HG02678 (cell line): ENCODE results near the gene GNG13.
"Not testable (repeated sequence)": the region's sequence is repeated elsewhere in the genome, so short reads cannot be mapped to it uniquely, and the experiment has no call there.

Experiments
- ATAC-seq: cut with Tn5 transposase; IDR thresholded peaks from one replicate; pipeline ENCODE4 v1.9.1; 2021; ENCODE audit warnings: mild to moderate bottlenecking, moderate library complexity; ENCODE audit not compliant: unreplicated experiment

Gene GNG13, protein sequence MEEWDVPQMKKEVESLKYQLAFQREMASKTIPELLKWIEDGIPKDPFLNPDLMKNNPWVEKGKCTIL

DNA sequence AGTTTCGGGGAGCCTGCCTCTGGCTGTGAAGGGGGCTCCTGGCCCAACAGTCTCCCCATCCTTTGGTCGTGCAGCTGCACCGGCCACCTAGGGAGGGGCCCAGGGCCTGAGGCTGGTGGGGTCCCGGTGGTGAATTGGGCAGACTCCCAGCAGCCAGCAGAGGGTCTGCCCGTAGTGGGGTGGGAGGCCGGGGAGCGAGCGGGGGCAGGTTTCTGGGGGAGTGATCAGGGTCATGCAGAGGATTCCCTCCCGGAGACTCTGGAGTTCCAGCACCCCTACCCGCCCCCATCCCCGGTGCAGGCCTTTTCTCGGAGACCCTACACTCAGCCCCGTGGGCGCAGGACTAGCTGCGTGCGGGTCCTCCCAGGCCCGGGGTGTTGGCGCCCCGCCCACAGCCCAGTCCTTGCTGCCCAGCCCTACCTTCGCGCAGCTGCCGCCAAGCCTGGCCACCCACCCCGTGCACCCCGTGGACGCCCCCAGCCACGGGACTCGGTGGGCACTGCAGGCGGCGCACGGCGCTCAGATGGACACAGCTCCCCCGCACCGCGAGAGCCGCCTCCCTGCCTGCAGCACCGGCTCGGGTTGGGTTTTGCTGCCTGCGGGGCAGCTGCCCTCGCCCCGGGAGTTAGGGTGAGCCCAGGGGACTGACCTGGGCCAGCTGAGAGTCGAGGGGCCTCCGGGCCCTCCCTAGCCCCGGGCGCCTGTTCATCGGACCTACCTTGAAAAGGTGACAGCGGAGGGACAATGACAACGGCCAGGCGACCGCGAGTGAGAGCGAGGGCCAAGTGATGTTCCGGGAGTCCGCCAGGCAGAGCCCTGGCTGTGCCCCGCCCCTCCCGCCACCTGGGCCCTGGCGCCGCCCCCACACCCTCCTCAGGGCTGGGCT lies at the start of gene GNG13:
GNG13 (minus strand) TSS at position 787 of the 886 bp plus-strand sequence. CDS start 1,657 bp downstream, outside the sequence.
- no peak for ATAC-seq

DNA sequence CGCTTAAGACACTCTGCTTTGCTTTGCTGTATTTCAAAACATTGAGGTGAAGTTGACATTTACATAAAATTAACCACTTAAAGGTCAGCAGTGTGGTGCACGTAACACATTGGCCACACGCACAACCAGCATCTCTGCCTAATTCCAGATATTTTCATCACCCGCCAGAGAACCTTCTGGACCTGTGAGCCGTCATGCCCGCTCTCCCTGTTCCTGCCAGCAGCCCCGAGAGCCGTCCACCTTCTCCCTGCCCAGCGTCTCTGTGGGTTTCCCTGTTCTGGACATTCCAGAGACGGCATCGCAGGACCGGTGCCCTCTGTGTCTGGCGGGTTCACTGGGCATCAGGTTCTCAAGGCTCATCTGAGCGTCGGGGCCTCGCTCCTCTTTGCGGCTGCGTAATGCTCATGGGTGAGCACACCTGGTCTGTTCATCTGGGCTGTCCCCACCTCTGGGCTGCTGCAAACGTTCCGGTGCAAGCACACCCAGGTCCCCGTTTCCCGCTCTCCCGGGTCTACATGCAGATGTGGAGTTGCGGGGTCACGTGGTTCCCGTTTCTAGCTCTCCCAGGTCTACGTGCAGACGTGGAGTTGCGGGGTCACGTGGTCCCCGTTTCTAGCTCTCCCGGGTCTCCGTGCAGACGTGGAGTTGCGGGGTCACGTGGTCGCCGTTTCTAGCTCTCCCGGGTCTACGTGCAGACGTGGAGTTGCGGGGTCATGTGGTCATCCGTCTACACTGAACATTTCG lies 48.1 kb upstream of the GNG13 start:
- ATAC-seq, result no peak

DNA sequence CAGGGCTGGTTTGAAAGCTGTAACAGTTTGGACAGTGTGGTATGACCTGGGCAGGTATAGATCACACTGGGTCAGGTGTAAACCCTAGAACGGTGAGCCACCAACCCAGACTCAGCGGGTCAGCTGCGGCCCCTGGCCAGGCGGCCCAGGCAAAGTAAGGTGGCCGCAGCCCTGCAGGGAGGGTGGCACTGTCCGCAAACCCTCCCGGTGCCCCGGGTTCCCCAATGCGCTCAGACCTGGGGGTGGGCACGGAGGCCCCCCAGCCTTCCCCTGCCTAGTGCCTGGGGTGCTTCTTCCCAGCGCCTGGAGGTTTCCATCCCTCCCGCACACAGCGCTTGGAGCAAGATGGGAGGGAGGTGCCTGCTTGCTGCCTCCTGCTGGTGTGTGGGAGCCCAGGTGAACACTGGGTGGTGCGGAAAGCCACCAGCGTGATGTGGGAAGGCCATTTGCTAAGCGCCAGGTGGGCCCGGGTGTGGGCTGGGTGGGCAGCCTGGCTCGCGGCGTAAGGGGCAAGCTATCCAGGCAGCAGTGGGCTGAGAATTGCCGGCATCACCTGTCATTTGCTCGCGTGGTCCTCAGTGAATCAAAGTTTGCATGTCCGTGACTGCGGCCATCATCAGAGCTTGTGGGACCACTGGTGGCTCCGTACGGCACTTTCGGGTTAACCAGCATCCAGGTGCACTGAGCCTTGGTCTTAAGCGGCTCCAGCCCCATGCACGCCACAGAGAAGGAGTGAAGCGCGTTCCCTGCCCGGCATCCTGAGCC lies 47.3 kb upstream of the GNG13 start:
- no peak for ATAC-seq

DNA sequence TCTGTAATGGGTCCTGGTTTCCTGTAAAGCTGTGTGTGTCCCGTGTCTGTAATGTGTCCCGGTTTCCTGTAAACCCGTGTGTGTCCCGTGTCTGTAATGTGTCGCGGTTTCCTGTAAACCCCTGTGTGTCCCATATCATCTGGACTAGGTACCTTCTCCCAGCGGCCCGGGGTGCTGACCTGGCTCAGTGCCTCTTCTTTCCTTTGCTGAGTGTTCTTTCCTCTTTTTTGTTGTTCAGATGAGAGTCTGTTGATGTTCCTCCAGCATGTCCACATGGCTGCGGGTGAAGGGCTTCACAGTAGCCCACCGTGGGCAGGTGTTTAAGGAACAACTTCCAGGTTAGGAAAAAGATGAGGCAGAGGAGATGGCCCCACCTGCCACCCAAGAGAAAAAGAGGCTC lies 46.6 kb upstream of the GNG13 start:
- ATAC-seq, result no peak

DNA sequence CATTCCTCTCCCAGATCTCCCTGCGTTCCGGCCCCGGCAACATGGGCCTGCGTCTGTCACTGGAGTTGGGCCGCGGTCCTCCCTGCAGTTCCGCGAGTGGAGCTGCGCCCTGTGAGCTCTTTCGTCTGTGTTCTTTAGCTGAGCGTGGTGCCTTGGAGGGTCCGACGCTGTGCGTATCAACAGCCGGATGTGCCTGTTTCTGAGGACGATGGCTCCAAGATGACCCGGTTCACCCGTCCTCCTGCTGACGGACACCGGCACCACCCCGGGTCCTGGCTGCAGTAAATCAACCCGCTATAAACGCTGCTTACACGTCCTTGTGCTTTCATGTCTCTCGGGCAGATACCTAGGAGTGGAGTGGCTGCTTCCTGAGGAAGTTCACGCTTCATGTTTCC lies 44.8 kb upstream of the GNG13 start:
- ATAC-seq, result no peak

DNA sequence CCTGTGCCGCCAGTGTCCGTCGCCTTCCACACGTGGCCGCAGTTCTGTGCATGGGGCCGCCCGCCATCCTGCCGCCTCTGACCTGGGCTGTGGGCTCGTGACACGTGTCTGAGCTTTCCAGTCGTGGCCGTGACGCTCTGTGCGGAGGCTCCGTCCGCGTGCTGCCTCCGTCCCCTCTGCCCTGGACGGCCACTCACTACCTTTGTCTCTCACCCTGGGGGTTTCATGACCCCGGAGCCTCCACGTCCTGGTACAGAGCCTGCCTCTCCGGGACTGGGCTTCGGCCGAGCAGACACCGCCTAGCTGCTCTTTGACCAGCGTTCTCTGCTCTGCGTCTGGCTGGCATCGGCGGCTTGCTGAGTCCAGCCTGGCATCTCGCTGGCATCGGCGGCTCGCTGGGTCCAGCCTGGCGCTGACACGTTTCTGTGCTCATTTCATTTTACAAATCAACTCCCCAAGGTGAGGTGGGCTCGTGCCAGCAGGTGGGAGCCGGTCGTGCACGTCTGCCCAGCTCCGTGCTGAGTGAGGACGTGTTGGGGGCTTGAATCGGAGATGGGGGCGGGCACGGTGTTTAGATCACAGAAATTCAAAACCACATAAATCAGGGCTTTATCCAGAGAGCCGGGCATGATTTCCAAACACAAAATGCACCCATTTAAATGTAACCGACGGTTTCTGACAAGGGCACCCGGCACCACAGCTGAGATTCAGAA lies 44.3 kb upstream of the GNG13 start:
- no peak for ATAC-seq

DNA sequence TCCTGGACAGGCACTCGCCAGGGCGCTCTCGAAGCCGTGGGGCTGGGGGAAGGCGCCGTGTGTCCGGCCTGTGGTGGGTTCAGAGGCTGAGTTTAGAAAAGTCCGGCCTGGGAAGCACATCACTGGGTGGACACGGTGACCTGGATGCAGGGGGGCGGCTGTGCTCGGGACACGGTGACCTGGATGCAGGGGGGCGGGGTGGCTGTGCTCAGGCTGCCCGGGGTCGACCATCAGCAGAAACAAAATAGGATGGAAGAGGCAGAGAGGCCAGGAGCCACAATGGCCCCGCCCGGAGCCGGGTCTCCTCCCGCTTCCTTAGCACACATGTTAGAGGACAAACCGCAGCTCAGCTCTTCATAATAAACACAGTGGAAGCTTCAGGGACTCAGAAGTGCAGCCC lies 43.2 kb upstream of the GNG13 start:
- no peak for ATAC-seq

DNA sequence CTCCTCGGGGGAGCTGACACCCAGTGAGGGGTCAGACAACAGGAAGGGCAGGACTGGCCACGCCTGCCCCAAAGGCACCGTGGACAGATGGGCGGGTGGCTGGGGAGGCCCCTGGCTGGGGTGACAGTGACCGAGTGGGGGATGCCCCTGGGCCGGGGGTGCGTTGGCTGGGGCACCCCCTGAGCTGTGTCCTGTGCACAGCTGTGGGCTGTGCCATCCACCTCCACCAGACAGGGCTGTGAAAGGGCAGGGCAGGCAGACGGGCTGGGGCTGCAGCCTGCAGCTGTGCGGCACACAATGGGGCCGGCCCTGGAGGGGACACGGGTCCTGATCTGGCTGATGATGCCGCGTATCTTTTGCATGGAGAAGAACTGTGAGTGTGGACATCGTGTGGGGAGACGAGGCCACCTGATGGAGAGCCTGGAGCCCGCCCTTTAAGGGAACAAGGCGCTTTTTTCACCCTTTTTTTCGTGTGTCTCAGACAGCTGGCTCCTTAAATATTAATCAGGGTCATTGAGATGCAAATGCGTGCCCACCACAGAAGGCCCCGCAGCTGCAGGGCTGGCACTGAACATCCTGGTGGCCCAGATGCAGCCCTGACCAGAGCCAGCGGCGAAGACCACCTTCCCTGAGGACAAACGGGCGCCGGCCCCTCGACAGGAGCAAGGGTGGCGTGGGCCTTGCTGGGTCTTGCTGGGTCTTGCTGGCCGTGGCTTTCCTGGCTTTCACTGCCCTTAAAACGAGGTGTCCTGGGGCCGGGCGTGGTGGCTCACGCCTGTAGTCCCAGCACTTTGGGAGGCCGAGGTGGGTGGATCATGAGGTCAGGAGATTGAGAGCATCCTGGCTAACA lies 42.4 kb upstream of the GNG13 start:
- no peak for ATAC-seq

DNA sequence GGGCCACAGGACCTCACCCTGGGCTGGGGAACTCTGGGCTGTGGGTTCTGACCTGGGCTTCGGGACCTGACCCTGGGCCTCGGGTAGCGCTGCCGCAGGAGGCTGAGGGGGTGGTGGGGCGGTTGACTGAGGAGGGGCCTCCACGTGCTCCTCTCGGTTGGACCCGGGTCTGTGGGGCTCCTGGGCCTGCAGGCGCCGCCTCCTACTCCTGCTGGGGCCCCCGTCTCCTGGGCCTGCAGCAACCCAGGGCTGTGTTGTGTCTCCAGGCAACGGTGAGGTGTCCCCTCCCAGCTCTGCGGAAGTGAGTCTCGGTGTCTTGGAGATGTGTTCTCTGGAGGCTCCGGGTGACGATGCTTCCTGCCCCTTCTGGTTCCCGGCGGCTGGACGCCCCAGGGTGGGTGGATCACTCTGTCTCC lies 41.5 kb upstream of the GNG13 start:
- ATAC-seq, result no peak

DNA sequence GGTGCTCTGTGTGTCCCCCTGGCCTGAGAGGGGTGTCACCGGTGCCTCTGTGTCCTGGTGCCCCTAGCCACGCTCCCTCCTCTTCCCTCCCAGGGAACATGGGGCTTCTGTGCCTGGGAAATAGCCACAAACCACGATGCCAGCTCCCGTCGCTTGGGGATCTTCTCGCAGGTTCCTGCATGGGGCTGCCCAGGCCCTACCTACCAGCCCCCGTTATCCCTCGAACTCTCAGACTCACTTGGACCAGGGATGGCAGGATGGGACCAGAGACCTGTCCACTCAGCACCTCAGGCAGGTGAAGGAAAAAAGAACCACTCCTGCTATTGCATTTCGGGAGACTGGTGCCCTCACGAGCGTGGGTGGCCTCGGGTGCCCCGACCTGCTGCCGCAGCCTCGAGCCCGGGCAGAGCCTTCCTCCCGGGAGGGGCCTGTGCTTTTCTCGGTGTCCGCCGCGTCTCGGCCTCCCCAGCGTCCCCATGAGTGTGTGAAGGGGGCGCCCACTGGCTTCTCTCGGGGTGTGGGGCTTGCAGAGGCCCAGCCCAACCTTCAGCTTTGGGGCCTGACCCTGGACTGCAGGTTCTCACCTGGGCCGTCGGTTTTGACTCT lies 41.0 kb upstream of the GNG13 start:
- no peak for ATAC-seq

DNA sequence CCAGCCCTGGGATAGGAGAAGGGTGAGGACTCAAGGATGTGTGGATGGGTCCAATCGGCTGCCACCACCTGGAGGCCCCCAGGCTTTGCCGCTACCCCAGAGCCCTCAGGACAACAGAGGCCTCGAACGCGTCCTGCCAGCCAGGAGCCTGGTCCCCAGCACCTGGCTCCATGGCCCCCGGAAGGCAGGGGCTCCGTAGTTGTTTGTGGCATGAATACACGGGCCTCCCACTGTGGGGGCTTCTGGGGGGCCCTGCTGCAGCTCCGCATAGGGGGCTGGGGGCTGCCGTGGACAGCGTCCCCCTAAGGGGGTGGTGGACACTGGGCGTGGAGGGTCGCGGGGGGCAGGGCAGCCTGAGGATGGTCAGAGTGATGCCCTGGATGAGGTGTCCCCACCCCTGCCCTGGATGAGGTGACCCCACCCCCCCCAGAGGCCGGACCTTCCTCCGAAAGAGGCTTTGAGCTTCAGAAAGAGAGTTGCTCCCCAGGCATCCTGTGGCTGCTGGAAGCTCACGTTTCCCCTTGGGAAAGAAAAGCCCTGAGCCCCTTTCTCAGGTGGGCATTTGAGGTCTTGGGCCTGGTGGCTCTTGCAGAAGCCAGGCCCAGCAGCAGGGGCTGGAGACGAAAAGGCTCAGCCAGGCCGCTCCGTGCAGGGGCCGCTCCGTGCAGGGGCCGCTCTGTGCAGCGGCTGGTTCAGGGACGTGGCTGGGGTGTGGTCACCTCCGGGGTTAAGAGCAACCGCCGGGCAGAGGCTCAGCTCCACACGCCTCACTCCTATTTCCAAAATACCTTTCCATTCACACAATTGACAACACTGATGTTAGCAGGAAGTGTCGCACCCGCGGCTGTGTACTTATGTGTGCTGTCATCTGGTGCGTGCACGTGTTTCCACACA lies 40.3 kb upstream of the GNG13 start:
- ATAC-seq, result no peak

DNA sequence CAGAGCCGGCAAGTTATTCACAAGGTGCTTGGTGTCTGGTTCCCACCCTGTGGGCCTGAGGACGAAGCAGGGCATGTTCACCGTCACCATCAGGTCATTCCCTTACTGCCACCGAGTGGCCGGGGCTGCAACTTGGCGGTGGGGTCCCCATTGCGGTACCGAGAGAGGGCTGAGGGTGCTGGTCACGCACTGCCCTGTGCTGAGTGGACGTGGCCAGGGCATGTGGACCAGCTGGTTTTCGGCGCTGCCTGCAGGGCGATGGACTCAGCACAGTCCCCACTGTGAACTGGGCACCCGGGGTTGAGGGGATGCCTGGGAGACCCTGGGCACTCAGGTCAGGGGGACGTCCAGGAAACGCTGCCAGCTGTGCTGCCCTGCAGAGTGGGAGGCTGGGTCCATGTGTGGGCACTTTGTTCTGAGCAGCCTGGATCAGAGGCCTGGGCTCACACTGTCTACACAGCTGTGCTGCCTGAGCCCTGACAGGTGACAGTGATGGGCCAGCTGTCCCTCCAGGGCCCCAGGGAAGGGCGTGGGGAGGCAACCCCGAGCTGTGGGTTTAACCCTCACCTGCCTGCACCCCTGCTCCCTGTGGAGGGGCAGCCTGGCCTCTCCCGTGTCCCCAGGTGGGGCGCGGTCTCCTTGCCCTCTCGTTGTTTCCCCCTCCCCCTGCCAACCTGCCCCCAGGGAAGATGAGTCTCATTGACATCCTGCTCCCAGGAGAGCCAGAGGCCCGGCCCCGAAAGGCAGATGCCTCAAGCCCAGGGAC lies 39.3 kb upstream of the GNG13 start:
- no peak for ATAC-seq

DNA sequence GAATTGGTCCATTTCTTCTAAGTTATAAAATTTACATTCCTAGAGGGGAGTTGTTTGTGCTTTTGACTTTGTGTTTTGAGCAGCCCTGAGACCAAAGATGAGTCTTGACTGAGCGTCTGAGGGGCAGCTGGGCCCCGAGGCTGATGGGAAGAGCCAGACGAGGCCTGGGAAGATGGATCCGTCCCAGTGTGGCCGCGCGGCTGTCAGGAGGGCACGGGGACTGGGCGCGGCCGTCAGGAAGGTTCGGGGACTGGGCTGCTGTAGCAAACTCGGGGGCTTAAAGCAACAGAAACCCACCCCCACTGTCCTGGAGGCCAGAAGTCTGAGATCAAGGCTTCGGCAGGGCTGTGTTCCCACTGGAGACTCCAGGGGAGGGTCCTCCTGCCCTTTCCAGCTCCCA lies 38.2 kb upstream of the GNG13 start:
- ATAC-seq, result no peak

DNA sequence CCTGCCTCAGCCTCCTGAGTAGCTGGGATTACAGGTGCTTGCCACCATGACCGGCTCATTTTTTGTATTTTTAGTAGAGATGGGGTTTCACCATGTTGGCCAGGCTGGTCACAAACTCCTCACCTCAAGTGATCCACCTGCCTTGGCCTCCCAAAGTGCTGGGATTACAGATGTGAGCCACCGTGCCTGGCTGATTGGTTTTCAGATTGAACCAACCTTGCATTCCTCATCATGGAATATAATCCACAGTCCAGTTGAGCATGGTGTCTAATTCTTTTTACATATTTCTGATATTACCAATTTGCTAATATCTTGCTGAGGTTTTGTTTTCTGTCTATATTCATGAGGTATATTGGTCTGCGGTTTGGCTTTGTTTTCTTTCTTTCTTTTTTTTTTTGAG lies 36.3 kb upstream of the GNG13 start:
- not testable (repeated sequence) for ATAC-seq

DNA sequence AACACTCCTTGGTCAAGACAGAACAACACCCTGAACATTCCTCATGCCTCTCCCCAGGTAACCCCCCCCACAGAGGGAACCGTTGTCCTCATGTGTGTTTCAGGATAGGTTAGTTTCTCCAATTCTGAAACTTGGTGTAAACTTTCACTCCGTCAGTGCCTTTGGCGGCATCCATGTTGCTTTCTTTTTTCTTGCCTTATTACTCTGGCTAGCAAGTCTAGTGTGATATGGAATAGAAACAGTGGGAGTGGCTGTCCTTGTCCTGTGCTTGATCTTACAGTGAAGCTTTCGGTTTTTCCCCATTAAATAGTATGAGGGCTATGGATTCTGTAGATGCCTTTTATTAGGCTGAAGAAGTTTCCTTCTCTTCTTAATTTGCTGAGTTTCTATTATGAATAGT lies 35.7 kb upstream of the GNG13 start:
- ATAC-seq, result no peak

DNA sequence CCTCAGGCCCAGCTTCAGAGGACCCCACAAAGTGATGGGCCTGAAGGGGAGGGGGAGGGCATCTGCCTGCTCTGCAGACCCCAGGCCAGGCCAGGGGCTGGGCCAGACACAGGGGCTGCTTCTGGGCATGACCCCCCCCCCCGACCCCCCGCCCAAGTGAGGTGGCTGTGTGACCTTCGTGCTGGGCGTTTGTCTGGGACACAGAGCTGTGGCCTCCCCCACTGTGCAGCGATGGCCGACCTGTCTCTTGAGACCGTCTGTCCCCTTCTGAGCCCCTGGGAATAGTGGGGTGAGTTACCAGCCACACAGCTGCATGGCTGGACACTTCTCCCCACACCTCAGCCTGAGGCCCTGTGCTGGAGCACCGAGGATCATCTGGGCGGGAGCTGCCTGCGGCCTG lies 34.8 kb upstream of the GNG13 start:
- no peak for ATAC-seq

DNA sequence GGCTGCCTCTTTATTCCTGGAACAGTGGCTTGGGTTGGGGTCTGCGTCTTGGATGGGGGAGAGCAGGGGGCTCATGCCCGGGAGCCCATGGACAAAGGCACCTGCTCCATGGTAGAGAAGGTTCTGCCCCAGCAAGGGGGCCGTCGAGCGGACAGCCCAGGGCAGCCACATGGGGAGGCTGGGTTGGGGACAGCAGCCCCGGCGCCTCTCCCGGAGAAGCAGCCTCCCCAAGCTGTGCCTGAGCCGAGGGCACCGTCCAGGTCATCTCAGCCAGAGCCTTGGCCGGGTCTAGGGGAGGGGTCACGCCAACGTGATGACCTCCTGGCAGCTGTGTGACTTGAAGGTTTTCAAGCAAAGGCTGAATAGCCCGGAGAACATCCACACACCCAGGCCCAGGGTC lies 32.9 kb upstream of the GNG13 start:
- ATAC-seq, result no peak
